Epidermal melanocyte (primary cell): ENCODE data around the gene CCDC192.
"Not testable (repeated sequence)": the region's sequence is repeated elsewhere in the genome, so short reads cannot be mapped to it uniquely, and the experiment has no call there.

Experiments
- DNase-seq: peaks from one replicate; pipeline ENCODE4 v3.0.0; 2011; ENCODE audit warnings: low spot score; ENCODE audit not compliant: insufficient read length

Gene CCDC192

GRCh38 chr5:127697894-127698600, 5.1 kb upstream of the CCDC192 start:
- DNase-seq = no peak

DNA sequence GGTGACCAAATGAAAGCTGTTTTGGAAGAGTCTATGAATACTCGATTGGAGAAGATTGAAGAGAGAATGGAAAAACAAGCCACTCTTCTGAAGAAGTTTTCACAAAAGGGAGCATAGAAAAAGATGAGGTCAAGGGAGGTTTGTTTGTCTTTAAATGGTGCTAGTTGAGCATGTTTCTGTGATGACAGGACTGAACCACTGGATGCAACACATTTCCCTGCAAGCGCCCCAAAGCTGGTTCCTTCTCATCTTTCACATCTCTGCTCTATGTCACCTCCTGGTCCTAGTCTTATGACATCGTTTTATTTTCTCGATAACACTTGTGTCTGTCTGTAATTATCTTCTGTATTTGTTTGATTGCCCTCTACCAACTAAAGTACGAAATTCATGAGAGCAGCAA, 3.8 kb upstream of the CCDC192 start:
- no peak for DNase-seq

GRCh38 chr5:127700237-127700766, 2.9 kb upstream of the CCDC192 start:
- no peak for DNase-seq

DNA sequence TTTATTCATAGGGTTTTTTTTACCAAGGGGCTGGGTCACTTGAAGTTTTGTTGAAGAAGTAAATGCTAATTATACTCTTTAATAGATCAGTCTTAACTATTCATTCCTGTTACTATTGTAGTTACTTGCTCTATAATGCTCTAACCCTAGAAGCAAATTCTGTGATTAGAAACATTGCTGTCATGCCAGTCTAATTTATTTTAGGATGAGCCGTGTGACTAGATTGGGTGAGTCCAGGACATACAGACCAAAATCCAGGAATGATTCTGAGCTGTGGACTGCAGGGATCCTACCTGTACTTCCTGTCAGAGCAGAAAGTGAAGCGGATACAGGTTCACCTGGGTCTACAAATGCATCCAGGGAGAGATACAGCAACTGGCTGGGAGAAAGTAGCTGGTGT, 757 bp upstream of the CCDC192 start:
- no peak for DNase-seq

DNA sequence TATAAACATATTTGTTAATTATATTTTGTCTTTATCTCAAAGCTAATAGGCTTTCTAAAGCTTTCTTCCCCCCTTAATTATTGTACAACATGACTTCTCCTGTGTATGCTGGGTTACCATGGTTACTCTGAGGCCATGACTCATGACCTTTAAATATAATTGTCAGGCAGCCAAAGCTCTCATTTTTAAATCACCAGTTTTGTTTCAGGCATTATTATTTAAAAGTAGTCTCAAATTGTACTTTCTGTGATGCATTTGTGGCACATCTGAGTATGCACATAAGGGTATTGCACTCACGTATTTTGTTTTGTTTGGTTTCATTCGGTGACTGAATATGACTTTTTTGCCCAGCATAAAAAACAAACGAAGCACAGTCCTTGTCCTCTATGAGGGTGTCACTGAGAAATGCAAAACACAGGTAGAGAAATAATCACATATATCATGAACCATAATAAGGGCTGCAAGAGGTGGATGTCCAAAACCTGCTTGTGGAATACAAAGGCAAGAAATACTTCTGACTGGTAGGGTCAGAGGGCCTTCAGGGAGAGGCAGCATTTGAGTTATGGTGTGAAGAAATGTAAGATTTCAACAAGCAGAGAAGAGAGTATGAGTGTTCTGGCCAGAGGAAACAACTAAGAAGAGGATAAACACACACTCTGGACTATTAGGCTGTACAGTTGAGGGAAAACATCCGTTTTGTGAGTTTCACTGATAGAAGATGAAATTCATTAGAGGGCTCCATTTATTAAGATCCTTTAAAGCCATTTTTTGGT, 2.1 kb downstream of the CCDC192 start:
- DNase-seq = no peak

DNA sequence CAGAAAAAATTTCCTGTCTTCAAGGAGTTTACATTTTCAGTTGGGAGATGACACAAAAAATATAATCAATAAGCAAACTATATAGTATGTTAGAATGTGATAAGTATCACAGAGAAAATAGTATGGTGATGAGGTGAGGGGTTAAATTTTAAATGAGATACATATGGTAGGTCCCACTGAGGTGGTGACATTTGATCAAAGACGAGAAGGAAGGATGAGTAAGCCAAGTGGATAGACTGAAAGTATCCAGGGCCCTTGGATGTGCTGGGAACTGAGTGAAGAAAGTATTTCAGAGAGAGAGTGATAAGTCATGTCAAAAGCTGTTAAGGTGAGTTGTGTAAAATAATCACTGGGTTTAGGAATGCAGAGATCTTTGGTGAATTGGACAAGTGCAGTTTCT, 3.5 kb downstream of the CCDC192 start:
- DNase-seq = no peak

GRCh38 chr5:127707209-127707608, 4.0 kb downstream of the CCDC192 start:
- DNase-seq = no peak

DNA sequence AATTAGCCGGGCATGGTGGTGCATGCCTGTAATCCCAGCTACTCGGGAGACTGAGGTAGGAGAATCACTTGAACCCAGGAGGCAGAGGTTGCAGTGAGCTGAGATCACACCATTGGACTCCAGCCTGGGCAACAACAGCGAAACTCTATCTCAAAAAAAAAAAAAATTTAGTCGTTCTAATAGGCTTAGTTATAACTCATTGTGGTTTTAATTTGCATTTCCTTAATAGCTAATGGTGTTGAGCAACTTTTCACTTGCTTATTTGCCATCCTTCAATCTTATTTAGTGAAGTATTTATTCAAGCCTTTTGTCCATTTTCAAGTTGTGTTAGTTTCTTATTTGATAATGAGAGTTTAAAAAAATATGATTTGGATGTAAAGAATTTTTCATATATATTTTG, 9.9 kb downstream of the CCDC192 start:
- not testable (repeated sequence) for DNase-seq

- DNase-seq = peak; percentile 22
Observed at GRCh38 chr5:127718181-127718580, 15.0 kb downstream of the CCDC192 start.

DNA sequence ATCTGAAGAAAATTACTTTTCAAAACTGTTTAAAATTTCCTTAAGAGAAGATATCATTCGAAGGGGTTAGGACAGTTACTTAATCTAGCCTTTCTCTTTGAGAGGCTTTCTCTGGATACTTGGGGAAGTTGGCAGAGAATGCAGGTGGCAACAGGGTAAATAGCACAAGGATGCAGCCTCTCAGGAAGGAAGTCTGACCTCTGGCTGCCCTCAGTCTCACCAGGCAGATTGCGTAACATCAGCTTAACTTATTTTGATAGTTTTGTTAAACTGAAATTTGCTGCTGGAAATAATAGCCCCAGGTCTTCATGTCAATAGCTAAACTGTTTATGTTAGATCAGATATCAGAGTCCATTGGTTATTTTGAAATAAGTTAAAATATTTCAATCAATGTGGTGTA, 20.4 kb downstream of the CCDC192 start:
- DNase-seq = no peak

DNA sequence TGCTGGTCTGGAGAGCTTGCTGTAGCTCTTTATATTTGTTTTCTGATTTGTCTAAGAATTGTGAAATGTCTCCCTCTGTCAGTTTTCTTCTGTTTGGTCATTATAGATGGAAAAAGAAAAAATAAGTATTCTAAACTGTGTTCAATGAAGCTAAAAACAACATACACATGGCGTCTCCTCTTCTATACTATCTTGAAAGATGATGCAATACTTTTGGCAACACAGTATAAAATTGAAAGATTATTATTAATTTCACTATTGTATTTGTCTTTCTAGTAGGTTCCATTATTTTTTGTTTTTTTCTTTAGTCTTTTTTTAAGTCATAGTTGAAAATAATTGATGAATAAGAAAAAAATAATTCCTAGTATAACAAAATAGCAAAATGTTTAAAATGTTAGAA, 22.5 kb downstream of the CCDC192 start:
- no peak for DNase-seq

GRCh38 chr5:127732963-127733362, 29.8 kb downstream of the CCDC192 start:
- DNase-seq = no peak

GRCh38 chr5:127739348-127739747, 36.2 kb downstream of the CCDC192 start:
- not testable (repeated sequence) for DNase-seq

- DNase-seq = no peak
Observed at GRCh38 chr5:127739807-127740384, 36.7 kb downstream of the CCDC192 start.

DNA sequence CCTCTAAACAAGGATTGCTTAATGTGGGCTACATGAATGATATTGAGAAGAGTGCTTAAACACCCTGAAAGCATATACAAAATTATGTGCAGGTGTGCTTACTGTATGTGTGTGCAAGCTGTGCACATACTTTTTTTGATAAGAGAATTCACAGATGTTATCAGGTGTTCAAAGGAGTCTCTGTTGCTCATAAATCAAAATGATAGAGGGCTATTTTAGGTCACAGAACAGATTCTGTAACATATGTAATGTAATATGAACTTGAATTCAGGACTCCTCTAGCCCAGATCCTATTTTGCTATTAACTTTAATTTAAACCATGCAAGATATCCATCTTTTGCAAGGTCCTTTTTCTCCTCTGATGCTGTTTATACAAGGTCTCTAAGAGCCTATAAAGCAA, 38.2 kb downstream of the CCDC192 start:
- no peak for DNase-seq

- DNase-seq = no peak
Observed at GRCh38 chr5:127744241-127744640, 41.0 kb downstream of the CCDC192 start.

- peak; percentile 48 for DNase-seq
Observed at GRCh38 chr5:127746756-127747155, 43.6 kb downstream of the CCDC192 start.

DNA sequence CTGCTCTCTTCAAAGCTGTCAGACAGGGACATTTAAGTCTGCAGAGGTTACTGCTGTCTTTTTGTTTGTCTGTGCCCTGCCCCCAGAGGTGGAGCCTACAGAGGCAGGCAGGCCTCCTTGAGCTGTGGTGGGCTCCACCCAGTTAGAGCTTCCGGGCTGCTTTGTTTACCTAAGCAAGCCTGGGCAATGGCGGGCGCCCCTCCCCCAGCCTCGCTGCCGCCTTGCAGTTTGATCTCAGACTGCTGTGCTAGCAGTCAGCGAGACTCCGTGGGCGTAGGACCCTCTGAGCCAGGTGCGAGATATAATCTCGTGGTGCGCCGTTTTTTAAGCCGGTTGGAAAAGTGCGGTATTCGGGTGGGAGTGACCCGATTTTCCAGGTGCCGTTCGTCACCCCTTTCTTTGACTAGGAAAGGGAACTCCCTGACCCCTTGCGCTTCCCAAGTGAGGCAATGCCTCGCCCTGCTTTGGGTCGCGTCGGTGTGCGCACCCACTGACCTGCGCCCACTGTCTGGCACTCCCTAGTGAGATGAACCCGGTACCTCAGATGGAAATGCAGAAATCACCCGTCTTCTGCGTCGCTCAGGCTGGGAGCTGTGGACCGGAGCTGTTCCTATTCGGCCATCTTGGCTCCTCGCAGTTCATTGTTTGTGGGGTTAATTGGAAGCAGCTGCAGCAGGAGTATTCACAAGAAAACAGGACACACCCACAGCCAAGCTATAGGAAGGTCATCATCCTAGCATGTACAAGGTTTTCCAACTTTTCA, 49.5 kb downstream of the CCDC192 start:
- DNase-seq = not testable (repeated sequence)

DNA sequence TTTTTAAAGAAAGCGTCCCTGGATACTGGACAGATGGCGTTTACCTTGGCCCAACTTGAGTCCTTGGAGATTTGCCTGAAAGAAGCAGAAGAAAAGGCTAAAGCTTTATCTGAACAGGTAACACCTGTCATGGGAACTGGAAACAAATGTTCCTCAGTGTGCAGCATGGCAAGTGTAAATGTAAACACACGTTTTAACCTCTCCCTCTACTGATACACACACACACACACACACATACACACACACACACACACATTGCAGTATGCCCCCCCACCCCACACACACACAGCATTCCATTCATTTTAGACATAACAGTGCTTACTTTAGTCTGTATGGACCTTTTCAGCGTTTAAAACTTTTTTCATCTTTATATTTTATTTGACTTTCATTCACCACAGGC, 51.1 kb downstream of the CCDC192 start:
- DNase-seq = no peak

GRCh38 chr5:127754706-127755105, 51.5 kb downstream of the CCDC192 start:
- DNase-seq = no peak

GRCh38 chr5:127757576-127757975, 54.4 kb downstream of the CCDC192 start:
- no peak for DNase-seq
